Neural progenitor cell (in vitro differentiated cells): Measurements from ENCODE around the gene SFTPD. TPM values are rescaled to one million over a fixed set of nuclear protein-coding genes. Genes with fewer than 3 reads are reported as not detected.

Source experiments
- DNase-seq: peaks from one replicate; pipeline ENCODE4 v3.0.0-alpha.2; 2016; ENCODE audit warnings: low spot score
- H2AFZ ChIP-seq: fragments of 200-600 bp; sonication (generic); replicated peaks from 2 replicates; pipeline ENCODE4 v1.6.1; 2016; ENCODE audit warnings: antibody characterized with exemption
- H3F3A ChIP-seq: fragments of 200-600 bp; sonication (generic); 2 replicates; pipeline ENCODE4 v1.6.1; 2016; ENCODE audit warnings: antibody characterized with exemption, low read depth
- H3K27ac ChIP-seq: fragments of 200-600 bp; sonication (generic); 2 replicates; pipeline ENCODE4 v1.5.1; 2016; ENCODE audit warnings: mild to moderate bottlenecking
- H3K27me3 ChIP-seq: fragments of 200-600 bp; sonication (generic); 2 replicates; pipeline ENCODE4 v1.6.1; 2016; ENCODE audit warnings: mild to moderate bottlenecking, moderate library complexity
- H3K36me3 ChIP-seq: fragments of 200-600 bp; sonication (generic); 2 replicates; pipeline ENCODE4 v1.5.1; 2016
- H3K4me1 ChIP-seq: fragments of 200-600 bp; sonication (generic); 2 replicates; pipeline ENCODE4 v1.6.1; 2016; ENCODE audit warnings: mixed run types
- H3K4me2 ChIP-seq: fragments of 200-600 bp; sonication (generic); 2 replicates; pipeline ENCODE4 v1.6.1; 2016
- H3K4me3 ChIP-seq: fragments of 200-600 bp; sonication (generic); 2 replicates; pipeline ENCODE4 v1.5.1; 2016
- H3K79me2 ChIP-seq: fragments of 200-600 bp; sonication (generic); 2 replicates; pipeline ENCODE4 v1.6.1; 2016; ENCODE audit warnings: low read depth
- H3K9ac ChIP-seq: fragments of 200-600 bp; sonication (generic); 2 replicates; pipeline ENCODE4 v1.6.1; 2016
- H3K9me3 ChIP-seq: fragments of 200-600 bp; sonication (generic); 2 replicates; pipeline ENCODE4 v1.5.1; 2016; ENCODE audit warnings: low read depth
- H4K20me1 ChIP-seq: fragments of 200-600 bp; sonication (generic); 2 replicates; pipeline ENCODE4 v1.6.1; 2016; ENCODE audit warnings: low read depth
- H3K27ac Mint-ChIP-seq: 3 replicates; pipeline ENCODE4 v1.8.0; 2021; ENCODE audit warnings: mixed read lengths
- H3K27me3 Mint-ChIP-seq: 2 replicates; pipeline ENCODE4 v1.8.0; 2022; ENCODE audit warnings: low read depth, mild to moderate bottlenecking, inconsistent platforms, moderate library complexity, mixed read lengths; ENCODE audit not compliant: insufficient read depth
- H3K36me3 Mint-ChIP-seq: 3 replicates; pipeline ENCODE4 v1.8.0; 2021; ENCODE audit warnings: mixed read lengths
- H3K4me1 Mint-ChIP-seq: 3 replicates; pipeline ENCODE4 v1.8.0; 2021; ENCODE audit warnings: mixed read lengths
- H3K4me3 Mint-ChIP-seq: 3 replicates; pipeline ENCODE4 v1.8.0; 2021; ENCODE audit warnings: mild to moderate bottlenecking, moderate library complexity, mixed read lengths
- H3K9me3 Mint-ChIP-seq: 3 replicates; pipeline ENCODE4 v1.8.0; 2020; ENCODE audit warnings: mixed read lengths
- EZH2 ChIP-seq: fragments of 200-600 bp; sonication (generic); IDR thresholded peaks from 2 replicates; pipeline ENCODE4 v1.6.1; 2017; ENCODE audit warnings: antibody characterized with exemption, mild to moderate bottlenecking, moderate library complexity
- EZH2phosphoT487 ChIP-seq: fragments of 200-600 bp; sonication (generic); IDR thresholded peaks from 2 replicates; pipeline ENCODE4 v1.6.1; 2017; ENCODE audit warnings: antibody characterized with exemption
- total RNA-seq: library from RNA; depleted of rRNA; stranded (reverse); fragments of >200 nt; gene quantifications from 2 replicates; pipeline ENCODE4 v1.2.3, GENCODE V29; 2015; ENCODE audit warnings: low replicate concordance
- TF ChIP-seq, protein P1 (sequence below): fragments of 200-600 bp; sonication (generic); IDR thresholded peaks from 2 replicates; pipeline ENCODE4 v1.5.1; 2017; ENCODE audit warnings: antibody characterized with exemption, mild to moderate bottlenecking

SFTPD gene
- total RNA-seq, 1 donor from 2014 or later, result not detected

GRCh38 chr10:79910836-79911235 lies 38.1 kb downstream of the SFTPD start:
- Mint-ChIP-seq H3K27ac (no peak overlapping the region), H3K4me3 (no peak overlapping the region), H3K9me3 (no peaks in the 10 kb centered on the region), H3K4me1 (no peaks in the 10 kb centered on the region), H3K36me3 (peaks cover 3% of the 10 kb centered on the region), H3K27me3 (no peaks in the 10 kb centered on the region)
- peaks cover 3% of the 10 kb centered on the region for H3K27me3 ChIP-seq
- H3K9me3 ChIP-seq, result no peaks in the 10 kb centered on the region
- no peaks in the 10 kb centered on the region for H3K79me2 ChIP-seq
- no peak overlapping the region for H3K4me3 ChIP-seq
- no peaks in the 10 kb centered on the region for H3F3A ChIP-seq
- no peak overlapping the region for H3K27ac ChIP-seq
- no peaks in the 10 kb centered on the region for H4K20me1 ChIP-seq
- no peaks in the 10 kb centered on the region for H3K4me1 ChIP-seq
- no peak overlapping the region for H3K4me2 ChIP-seq
- no peaks in the 10 kb centered on the region for H3K36me3 ChIP-seq
- TF ChIP-seq EZH2phosphoT487 (no peak), EZH2 (no peak)
- TF ChIP-seq, protein P1, sequence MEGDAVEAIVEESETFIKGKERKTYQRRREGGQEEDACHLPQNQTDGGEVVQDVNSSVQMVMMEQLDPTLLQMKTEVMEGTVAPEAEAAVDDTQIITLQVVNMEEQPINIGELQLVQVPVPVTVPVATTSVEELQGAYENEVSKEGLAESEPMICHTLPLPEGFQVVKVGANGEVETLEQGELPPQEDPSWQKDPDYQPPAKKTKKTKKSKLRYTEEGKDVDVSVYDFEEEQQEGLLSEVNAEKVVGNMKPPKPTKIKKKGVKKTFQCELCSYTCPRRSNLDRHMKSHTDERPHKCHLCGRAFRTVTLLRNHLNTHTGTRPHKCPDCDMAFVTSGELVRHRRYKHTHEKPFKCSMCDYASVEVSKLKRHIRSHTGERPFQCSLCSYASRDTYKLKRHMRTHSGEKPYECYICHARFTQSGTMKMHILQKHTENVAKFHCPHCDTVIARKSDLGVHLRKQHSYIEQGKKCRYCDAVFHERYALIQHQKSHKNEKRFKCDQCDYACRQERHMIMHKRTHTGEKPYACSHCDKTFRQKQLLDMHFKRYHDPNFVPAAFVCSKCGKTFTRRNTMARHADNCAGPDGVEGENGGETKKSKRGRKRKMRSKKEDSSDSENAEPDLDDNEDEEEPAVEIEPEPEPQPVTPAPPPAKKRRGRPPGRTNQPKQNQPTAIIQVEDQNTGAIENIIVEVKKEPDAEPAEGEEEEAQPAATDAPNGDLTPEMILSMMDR, result no peak
- no peak for DNase-seq
- H2AFZ ChIP-seq, result no peak overlapping the region
- no peak overlapping the region for H3K9ac ChIP-seq

GRCh38 chr10:79910344-79910743 lies 38.6 kb downstream of the SFTPD start:
- Histone ChIP-seq H3K27me3 (peaks cover 8% of the 10 kb centered on the region), H2AFZ (no peak overlapping the region), H3F3A (no peaks in the 10 kb centered on the region), H4K20me1 (no peaks in the 10 kb centered on the region), H3K79me2 (no peaks in the 10 kb centered on the region), H3K4me1 (no peaks in the 10 kb centered on the region), H3K9ac (no peak overlapping the region), H3K4me2 (no peak overlapping the region), H3K4me3 (no peak overlapping the region), H3K27ac (no peak overlapping the region), H3K36me3 (no peaks in the 10 kb centered on the region), H3K9me3 (no peaks in the 10 kb centered on the region)
- H3K27me3 Mint-ChIP-seq, result no peaks in the 10 kb centered on the region
- no peak overlapping the region for H3K27ac Mint-ChIP-seq
- TF ChIP-seq EZH2phosphoT487 (no peak), EZH2 (no peak)
- TF ChIP-seq, protein P1, result no peak
- no peaks in the 10 kb centered on the region for H3K9me3 Mint-ChIP-seq
- peaks cover 3% of the 10 kb centered on the region for H3K36me3 Mint-ChIP-seq
- DNase-seq, result no peak
- peaks cover 1% of the 10 kb centered on the region for H3K4me1 Mint-ChIP-seq
- H3K4me3 Mint-ChIP-seq, result no peak overlapping the region

- Histone ChIP-seq H4K20me1 (no peaks in the 10 kb centered on the region), H3K27ac (no peak overlapping the region), H3K79me2 (no peaks in the 10 kb centered on the region), H3K9me3 (no peaks in the 10 kb centered on the region), H3K4me1 (no peaks in the 10 kb centered on the region), H3F3A (no peaks in the 10 kb centered on the region), H3K9ac (peak overlapping the region; percentile 31), H3K27me3 (peaks cover 40% of the 10 kb centered on the region), H2AFZ (peak overlapping the region; percentile 98), H3K36me3 (no peaks in the 10 kb centered on the region), H3K4me3 (peak overlapping the region; percentile 75), H3K4me2 (peak overlapping the region; percentile 83)
- TF ChIP-seq EZH2phosphoT487, result no peak
- TF ChIP-seq EZH2, result no peak
- TF ChIP-seq, protein P1, result no peak
- H3K27me3 Mint-ChIP-seq, result no peaks in the 10 kb centered on the region
- H3K27ac Mint-ChIP-seq, result no peak overlapping the region
- no peak for DNase-seq
- H3K4me1 Mint-ChIP-seq, result peaks cover 6% of the 10 kb centered on the region
- H3K4me3 Mint-ChIP-seq, result peak overlapping the region; percentile 96
- peaks cover 3% of the 10 kb centered on the region for H3K36me3 Mint-ChIP-seq
- H3K9me3 Mint-ChIP-seq, result no peaks in the 10 kb centered on the region
These were observed 43.3 kb downstream of the SFTPD start for GRCh38 chr10:79905322-79906314.
